HCEC 1CT (cell line): ENCODE measurements around the gene ST6GALNAC5.

Experiments
- DNase-seq: peaks from one replicate; pipeline ENCODE4 v3.0.0-alpha.2; 2017

Gene ST6GALNAC5

DNA sequence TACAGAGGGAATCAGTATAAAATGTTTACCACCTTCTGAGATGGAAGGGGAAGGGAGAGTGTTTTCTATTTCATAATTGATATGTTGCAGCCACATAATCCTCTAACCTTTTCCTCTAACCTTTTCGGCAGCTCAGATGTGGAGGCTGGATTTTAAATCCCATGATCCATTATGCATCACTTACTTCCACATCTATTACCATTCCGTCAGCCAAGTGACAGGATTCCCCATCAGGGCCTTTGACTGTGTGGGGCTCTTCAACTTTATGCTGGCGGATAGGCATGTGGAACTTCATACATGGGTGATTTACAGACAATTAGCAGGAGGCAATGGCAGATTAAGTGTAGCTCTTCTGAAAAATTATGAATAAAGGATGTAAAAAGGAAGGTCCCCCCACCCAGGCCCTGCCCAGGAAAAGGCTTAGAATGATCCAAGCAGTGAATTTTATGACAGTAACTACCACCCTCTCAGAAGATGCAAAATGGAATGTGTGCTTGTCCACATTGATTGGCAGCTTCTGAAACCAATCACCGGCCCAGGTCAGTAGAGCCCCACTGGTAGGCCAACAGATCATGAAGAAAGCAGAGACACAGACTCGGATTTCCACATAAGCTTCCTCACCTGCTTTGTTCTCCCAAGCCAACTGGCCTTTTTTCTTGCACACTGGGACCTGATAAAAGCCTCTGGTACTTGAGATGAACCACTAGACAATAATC lies 147.0 kb downstream of the ST6GALNAC5 start:
- no peak for DNase-seq

DNA sequence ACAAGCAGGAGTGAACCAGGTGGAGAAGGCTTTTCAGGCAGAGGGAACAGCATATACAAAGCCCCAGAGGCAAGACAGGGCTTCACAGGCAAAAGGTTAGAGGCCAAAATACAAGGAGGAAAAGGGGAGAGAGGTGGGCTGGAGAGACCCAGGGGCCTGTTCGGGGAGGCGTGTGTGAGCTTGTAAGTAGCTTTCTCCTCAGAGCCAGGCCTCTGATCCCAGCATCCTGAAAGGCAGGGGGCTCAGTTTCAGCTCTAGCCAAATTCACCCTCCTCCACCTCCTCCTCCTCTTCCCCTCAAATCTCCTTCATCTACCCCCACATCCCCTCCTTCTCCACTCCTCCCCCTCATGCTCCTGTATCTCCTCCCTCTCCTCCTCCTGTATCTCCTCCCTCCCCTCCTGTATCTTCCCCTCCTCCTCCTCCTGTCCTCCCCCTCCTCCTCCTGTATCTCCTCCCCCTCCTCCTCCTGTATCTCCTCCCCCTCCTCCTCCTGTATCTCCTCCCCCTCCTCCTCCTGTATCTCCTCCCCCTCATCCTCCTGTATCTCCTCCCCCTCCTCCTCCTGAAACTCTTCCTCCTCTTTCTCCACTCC lies 148.6 kb downstream of the ST6GALNAC5 start:
- DNase-seq = no peak

DNA sequence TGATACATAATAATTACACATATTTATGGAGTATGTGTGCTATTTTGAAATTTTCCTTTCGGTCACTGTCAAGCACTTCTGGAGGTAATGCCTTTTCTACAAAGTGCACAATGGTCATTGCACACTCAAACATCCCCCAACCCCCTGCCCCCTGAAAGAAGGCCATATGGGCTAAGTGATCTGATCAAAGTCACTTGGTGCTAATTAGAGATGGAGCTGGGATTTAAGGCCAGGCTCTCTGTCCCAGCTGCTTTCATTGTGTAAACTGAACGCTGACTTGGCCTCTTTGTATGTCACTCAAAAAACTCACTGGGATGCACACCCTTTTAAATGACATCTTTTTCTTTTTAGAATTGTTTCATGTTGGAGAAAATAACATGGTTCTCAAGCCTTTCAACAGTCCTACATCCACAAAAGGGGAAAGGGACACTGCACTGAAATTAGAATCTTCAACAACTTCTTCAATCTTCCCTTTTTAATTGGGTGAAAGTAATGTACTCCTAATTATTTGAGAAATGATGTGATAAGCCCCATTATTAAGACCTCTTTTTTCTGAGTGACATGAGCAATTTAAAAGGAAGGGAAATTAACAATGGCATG lies 149.2 kb downstream of the ST6GALNAC5 start:
- DNase-seq = no peak

DNA sequence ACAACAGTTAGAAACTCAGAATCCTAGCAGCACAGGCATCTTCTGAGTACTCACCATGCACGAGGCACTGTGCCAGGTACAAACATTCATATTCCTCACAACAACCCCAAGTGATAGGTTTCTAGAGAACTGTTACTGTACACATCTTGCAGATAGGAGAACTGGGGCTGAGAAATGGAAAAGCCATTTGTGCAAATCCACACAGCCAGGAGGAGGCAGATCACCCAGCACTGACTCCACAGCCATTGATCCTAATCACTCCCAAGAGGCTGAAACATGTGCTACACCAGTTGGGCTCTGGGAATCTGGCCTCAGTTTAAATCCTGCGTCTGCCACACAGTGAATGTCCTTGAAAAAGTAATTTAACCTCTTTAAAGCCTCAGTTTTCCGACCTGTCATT lies 151.0 kb downstream of the ST6GALNAC5 start:
- DNase-seq = no peak

DNA sequence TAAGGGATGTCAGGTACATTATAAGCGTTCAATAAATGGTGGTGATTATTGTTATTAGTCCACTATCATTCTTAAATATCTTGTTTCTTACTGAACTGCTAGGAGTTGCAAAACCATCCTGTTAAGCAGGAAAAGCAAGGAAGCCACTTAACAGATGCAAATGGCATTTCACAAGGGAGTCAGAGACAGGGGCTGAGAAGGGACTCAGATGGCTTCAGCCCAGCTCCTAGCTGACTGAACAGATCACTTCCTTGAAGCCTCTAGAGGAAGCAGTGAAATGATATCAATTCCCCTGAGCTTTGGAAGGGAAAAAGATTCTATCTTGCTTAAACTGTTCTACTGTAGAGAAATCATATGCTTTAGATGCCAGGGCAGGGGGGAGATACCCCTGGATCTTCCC lies 151.5 kb downstream of the ST6GALNAC5 start:
- no peak for DNase-seq

DNA sequence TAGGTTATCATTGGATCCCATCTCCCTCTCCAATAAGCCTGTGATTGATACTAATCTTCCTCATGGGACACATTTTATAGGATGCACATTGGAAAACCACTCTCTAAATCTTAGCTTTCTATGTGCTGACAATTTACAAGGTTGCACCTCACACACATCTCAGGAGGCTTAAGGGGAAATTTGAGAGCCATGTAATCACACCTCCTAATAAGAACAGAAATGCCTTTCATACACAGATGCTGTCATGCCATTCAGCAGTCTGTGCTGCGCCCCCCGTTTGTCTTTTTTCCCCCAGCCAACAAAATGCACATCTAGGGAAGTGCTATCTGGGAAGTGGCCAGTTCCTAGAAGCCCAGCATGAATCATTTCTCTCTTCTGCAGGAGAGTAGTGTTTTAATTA lies 154.5 kb downstream of the ST6GALNAC5 start:
- no peak for DNase-seq

DNA sequence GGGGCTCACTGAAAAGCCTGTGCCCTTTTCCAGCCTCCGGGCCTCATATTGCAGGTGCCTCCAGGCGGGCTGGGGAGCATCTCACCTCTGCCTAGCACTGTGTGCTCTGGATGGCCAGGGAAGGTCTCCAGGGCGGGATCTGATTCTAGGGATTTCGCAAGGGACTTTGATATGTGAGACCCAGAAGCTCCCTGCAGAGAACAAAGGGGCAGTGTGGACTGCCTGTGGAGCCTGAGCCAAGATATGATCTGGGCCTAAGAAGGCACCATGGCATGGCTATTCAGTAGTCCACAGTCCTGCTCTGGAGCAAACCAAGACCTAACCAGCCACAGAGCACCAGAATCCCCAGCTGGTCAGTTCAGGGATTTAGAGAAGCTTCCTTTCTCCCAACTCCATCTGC lies 157.2 kb downstream of the ST6GALNAC5 start:
- no peak for DNase-seq

DNA sequence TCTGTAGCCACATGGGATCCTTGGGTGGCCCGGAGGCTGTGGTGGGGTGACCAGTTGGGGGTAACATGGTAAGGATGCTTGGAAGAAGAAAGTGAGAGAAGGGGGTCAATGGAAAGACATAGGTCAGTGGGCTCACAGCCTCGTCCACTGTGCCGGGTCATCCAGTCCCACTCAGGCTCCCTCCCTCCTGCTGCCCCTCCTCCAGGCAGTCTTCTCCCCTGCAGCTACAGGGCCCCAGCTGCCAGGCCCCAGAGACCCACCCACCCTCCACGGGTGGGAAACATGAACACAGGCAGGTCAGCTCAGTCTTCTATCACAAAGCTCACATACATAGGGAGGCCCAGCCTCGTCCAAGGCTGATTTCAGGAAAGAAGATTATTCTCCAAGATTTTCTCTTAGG lies 158.3 kb downstream of the ST6GALNAC5 start:
- no peak for DNase-seq

DNA sequence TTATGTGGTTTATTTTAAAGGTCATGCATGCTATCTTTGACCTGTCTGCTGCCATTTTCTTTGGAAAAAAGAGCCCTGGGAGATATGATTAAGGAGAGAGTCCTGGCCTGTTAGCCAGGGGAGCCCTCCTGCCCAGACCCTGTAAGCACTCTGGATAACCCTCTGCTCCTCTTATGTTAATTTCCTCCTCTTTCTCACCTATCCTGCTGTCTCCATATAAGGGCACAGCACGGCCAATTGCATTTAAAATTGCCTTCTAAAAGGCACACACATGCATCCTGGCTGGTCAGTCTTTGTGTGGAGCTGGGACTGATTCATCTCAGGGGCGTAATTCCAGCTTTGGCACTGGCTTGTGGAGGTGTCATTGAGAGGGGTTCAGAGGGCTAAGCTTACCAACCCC lies 158.9 kb downstream of the ST6GALNAC5 start:
- DNase-seq = no peak

DNA sequence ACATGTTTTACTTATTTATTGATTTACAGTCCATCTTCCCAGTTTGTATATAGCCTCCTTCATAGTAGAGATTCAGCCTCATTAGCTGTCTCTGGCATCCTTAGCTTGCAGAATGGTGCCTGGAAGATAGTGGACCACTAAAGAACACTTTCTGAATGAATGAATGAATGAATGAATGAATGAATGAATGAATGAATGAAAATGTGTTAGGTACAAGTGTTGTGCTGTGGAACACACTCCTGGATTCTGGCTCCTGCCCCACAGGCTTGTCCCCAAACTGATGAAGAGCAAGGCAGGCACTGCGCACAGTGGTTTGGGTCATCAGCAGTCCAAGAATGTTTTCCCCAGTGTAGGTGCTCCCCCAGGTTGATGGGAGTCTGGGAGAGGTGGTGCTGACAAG lies 159.4 kb downstream of the ST6GALNAC5 start:
- no peak for DNase-seq

DNA sequence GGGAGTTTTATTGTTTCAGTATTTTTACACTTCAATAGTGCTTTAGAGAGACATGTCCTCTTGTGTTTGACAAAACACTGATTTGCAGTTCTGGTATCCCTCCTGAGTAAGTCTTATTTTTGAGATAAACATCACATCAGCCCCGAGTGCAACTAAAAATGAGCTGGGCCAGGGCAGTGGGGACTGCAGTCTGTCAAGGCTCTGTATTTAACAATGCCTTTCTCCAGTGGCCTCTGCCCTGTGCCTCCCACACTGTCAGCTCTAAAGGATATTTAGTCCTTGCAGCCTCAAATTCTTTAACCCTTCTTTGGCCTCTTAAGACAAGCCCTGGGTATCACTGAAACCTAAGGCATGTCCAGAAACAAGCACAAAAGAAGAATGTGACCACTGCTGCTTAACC lies 160.6 kb downstream of the ST6GALNAC5 start:
- DNase-seq = no peak

DNA sequence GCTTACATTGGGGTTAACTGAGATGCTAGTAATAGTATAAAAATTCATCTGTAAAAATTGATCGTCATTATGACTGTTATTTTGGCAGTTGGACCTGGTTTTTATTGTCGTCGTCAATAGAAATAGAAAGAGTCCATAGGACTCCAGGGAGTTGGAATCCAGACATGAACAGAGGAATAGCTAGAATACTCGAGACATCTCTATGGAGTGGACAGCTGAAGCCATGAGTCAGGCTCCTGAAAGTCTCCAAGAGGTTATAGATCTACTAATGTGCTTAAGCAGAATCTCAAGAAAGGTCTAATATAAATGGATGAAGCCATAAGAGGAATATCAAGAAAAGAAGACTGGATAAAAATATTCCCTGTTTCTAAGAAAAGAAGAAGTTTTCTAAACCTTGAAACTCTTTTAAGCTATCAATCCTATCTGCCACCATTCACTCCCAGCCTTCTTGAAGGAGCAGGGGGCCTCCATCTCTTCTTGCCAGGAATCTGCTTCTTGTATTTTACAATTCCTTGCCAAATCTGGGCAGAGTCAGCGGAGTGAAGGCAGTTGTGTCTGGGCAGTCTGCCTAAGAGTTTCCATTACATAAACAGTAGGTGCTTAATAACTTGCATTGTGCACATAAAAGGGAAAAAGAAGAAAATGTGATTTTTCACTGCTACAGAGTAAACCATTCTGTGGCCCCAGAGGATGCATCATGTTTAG lies 163.3 kb downstream of the ST6GALNAC5 start:
- no peak for DNase-seq

DNA sequence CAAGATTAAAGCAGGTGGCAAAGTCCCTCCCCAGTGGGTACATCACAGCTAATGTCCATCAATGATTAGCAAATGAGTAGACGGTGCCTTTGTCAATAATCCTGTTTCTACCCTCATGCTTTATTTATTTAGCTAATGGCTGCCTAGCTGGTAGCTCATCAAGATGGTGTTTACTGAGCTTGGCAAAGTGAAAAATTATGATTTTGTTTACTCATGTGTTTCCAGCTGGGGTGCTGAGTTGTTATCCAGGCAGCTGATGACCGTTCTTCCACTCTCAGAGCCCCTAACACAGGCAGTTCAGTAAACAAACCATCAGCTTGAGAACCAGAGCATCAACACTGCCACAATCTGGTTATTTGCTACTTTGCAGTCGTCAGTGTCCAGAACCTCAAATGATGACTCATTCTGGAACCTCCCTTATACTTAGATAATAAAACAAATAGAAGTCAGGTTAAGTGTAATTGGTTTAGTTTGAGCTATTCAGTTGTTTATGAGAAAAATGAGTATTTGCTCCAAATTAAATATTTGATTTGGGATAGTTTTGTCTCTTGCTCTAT lies 163.9 kb downstream of the ST6GALNAC5 start:
- peak; percentile 84 for DNase-seq

DNA sequence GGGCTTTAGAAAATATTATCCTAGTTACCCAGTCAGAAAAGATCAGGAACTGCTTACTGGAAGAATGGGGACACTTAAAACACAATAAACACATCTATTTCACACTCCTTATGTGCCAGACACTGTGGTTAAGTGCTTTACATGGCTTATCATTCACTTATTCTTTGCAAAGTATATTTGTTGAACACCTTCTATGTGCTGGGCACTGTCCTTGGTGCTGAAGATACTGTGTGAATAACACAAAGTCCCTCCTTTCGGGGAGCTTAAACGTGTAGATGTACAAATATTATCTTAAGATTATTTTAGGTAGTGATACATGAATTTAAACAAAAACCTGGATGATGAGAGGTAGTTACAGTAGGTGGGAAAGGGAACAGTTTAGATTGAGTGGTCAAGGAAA lies 169.3 kb downstream of the ST6GALNAC5 start:
- peak; percentile 39 for DNase-seq

DNA sequence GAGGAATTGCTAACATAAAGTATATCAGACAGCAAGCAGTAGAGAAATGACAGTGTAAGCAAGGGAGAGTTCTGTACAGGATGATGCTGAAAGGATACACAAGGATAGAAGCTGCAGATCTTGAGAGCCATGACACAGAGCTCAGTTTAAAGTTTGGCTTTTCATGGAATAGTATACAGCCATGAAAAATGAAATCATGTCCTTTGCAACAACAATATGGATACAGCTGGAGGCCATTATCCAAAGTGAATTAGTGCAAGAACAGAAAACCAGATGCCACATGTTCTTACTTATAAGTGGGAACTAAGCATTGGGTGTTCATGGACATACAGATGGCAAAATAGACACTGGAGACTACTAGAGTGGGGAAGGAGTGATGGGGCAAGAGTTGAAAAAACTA lies 169.8 kb downstream of the ST6GALNAC5 start:
- no peak for DNase-seq

DNA sequence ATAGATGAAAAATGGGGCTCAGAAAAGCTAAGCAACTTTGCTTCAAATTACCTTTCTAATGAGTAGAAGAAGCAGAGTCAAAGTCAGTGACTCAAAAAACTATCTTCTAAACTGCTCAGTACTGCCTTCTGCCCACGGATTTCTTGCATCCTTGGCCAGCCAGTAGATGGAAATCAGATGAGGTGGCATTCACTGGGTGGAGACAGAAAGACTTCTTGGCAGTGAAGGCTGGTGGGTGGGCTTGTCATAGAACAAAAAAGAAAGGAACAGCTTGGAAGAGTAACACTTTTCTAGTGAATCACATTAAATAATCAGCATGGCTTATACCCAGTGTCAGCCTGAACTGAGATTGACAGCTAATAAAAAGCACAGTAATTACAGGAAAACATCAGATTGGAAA lies 170.7 kb downstream of the ST6GALNAC5 start:
- no peak for DNase-seq

DNA sequence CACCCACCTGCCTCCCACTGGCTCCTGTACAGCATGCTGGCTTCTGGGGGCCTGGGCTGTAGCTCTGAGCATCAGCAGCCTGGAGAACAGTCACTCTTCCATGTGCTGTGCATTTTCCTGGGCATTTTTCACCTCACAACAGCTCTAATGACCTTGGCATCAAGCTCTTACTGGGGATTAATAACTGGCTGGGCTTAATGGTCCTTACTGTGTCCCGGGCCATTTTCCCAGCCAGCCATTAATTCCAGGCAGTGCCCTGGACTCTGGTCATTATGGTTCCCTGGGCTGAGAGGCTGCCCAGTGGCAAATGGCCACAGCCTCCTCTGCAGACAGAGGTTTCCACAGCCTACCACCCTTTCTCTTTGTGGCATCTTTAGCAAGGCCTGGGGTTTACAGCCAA lies 171.8 kb downstream of the ST6GALNAC5 start:
- no peak for DNase-seq

DNA sequence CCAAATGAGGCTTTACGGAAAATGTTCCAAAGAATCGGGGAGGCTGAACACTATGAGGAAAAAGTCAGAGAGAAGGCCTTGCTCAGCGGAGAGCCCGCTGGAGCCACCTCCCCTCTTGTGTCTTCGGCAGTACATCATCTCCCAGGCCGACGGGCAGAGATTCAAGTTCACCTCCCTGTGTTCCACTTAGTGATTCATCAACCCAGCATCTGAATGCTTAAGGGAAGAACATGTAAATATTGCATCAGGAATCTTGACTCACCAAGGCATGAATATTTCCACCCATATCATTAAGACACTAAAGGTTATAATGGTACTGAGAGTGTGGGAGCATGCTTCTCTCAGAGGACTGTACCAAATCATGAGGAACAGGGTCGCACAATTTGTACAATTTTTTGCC lies 172.5 kb downstream of the ST6GALNAC5 start:
- peak; percentile 99 for DNase-seq

DNA sequence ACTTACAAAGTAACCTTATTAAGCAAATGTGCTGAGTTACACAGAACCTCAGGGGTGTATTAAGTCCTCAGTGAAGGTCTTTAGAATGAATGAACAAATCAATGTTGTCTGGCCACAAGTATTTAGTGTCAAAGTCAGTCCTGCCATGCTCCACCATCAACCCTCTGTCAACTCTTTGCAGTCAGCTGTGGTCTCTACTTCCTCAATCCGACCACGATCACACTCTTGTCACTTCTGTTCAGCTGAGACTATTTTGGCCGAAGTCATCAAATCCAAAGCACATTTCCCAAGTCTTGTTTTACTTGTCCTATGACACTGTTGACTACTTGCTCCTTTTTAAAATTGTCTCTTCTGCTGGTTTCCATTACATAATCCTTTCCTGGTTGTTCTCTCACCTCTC lies 173.5 kb downstream of the ST6GALNAC5 start:
- DNase-seq = no peak

DNA sequence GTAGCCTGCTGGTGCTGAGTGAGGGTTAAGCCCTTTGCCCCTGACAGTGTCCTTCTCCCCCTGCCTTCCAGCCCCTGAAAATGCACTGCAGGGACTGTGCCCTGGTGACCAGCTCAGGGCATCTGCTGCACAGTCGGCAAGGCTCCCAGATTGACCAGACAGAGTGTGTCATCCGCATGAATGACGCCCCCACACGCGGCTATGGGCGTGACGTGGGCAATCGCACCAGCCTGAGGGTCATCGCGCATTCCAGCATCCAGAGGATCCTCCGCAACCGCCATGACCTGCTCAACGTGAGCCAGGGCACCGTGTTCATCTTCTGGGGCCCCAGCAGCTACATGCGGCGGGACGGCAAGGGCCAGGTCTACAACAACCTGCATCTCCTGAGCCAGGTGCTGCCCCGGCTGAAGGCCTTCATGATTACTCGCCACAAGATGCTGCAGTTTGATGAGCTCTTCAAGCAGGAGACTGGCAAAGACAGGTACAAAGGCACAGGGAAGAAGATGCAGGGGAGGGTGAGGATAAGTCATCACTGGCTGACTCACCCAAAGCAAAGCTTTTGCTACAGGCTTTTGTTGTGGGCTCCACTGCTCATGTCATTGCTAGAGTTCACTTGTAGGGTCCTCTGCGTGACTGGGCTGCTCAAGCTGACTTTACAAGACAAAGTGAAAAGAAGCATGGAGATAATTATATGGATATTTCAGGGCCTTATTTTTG lies 177.0 kb downstream of the ST6GALNAC5 start:
- DNase-seq = no peak

DNA sequence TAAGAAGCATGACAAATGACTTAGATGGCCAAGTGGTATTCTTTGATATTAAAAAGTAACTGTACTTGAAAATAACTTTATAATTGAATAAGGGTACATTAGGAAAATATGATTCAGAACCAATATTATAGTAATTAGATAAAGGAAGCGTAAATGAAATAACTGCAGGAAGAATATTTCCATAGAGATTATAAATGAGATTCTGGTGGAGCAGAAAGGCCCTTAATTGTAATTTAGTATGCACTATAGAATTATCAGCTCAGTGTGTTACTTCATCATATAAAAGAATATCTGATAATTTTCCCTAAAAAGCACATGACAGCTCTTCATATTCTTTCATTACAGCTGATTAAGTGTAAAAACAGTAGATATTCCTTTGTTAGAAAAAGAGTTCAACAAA lies 180.3 kb downstream of the ST6GALNAC5 start:
- DNase-seq = no peak

DNA sequence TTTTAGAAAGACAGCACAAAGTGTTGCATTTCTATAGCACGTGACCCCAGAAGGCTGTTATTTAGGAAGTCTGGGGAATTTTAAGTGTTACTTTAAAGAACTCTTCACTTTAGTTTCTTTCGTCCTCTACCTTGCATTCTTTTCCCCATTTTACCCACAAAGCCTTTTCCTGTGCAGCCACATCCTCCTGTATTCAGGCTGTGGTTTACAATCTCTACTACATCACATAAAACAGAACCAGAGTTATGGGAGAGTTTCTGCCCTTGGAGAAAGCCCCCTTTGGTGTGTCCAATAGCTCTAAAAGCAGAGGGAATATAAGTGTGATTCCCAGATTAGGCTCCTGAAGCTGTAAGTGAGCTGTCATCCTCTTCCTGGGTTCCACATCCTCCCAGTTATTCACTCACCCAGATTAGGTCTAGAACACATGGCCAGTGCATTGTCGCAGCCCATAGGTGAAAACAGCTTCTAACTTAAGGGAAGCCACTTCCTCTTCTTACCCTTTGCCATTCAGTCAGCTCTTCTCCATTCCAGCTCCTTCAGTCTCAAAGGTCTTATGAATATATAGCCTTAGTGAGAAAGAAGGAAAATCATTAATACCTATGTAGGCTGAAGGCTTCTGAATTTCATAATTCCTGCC lies 180.8 kb downstream of the ST6GALNAC5 start:
- no peak for DNase-seq

DNA sequence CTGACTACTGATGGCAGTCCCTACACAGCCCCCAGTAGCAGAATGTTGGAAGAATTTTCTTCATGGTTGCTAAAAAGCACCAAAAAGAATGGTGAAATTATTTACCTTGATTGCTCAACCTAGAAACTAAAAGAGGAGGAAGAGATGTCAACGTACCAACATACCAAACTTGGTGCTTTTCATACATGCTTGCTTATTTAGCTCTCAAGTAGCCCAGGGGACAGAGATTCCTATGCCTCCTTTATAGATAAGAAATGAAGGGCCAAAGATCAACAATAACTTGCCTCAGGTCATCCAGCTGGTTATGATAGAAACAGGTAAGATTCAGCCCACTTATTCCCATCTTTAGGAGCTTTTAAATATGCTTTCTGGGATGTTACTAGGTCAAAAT lies 181.3 kb downstream of the ST6GALNAC5 start:
- no peak for DNase-seq
